ENCODE measurements around the gene TTYH1. TPM values are rescaled to one million over a fixed set of nuclear protein-coding genes. Genes with fewer than 3 reads are reported as not detected.

Gene TTYH1
- total and polyA plus RNA-seq, 2 of the 8 experiments (the other 6 are each of a cell fraction or from before 2014, with no cell fraction given) = 26.7 to 46.5 TPM

GRCh38 chr19:54473892-54474372 is 58.7 kb downstream of the TTYH1 start:
- Histone ChIP-seq H3K4me2 (ENCODE audit: insufficient read depth in 1 of 2, low read depth in 2 of 2, low read length in 2 of 2) (peak overlapping the region in 1 of 2 experiments; percentile 28; a peak in 1 of 4 replicates), H3K14ac (ENCODE audit: insufficient read length) (no peak overlapping the region), H2BK20ac (ENCODE audit: low read length) (no peak overlapping the region), H2BK15ac (ENCODE audit: low read length) (peak overlapping the region; percentile 97; the same call in 1 of the 2 replicates), H2AK5ac (ENCODE audit: low read depth, low read length) (no peak overlapping the region), H3K56ac (replicated peaks; ENCODE audit: insufficient read length, low read depth, low read length) (no peak overlapping the region), H3K79me1 (ENCODE audit: low read depth, low read length) (no peaks in the 10 kb centered on the region), H3K36me3 (ENCODE audit: control insufficient read depth in 2 of 4, insufficient read depth in 4 of 4, low read length in 3 of 4) (no peaks in the 10 kb centered on the region), H3K4me3 (ENCODE audit: extremely low read depth in 1 of 4, insufficient read depth in 2 of 4, low read depth in 3 of 4, low read length in 4 of 4) (no peak overlapping the region), H3K18ac (ENCODE audit: extremely low read depth, low read length) (peak overlapping the region; percentile 48; the same call in 1 of the 2 replicates), H3K27ac (ENCODE audit: low read depth, low read length) (no peak overlapping the region), H3K79me2 (ENCODE audit: control insufficient read depth in 1 of 2, insufficient read depth in 2 of 2, low read length in 2 of 2) (no peaks in the 10 kb centered on the region), H3K4me1 (replicated peaks in 1 of 4; ENCODE audit: control insufficient read depth in 3 of 4, insufficient read depth in 4 of 4, low read length in 3 of 4) (peaks cover 3 to 10% (median 3%) of the 10 kb centered on the region in 4 experiments; a peak in 6 of 7 replicates), H2AFZ (ENCODE audit: low read length) (no peak overlapping the region), H4K91ac (replicated peaks; ENCODE audit: insufficient read length, low read length) (peak overlapping the region; percentile 84), H3K9me3 (ENCODE audit: insufficient read depth in 2 of 2, low read depth in 1 of 2, low read length in 1 of 2) (no peaks in the 10 kb centered on the region), H3K9ac (replicated peaks in 1 of 4; ENCODE audit: extremely low read depth in 1 of 4, low read depth in 3 of 4, low read length in 3 of 4) (no peak overlapping the region), H3K23me2 (ENCODE audit: low read depth, low read length) (peaks cover 5% of the 10 kb centered on the region; the same call in 1 of the 2 replicates), H3K4ac (replicated peaks; ENCODE audit: insufficient read length, low read depth, low read length) (no peak overlapping the region), H3K27me3 (replicated peaks in 1 of 4; ENCODE audit: control insufficient read depth in 3 of 4, extremely low read depth in 1 of 4, insufficient read depth in 3 of 4, low read length in 3 of 4) (peaks cover 3 to 24% (median 18%) of the 10 kb centered on the region in 4 experiments), H4K8ac (ENCODE audit: extremely low read depth, insufficient read depth, low read length) (no peak overlapping the region), H3K23ac (ENCODE audit: insufficient read length) (no peak overlapping the region), H2BK5ac (ENCODE audit: low read depth, low read length) (peak overlapping the region; percentile 40; the same call in 1 of the 2 replicates), H4K5ac (ENCODE audit: insufficient read length, low read depth, low read length) (no peak overlapping the region), H4K20me1 (replicated peaks in 1 of 2; ENCODE audit: control insufficient read depth in 1 of 2, insufficient read depth in 2 of 2, low read length in 2 of 2) (no peaks in the 10 kb centered on the region), H2BK120ac (replicated peaks; ENCODE audit: low read depth, low read length) (no peak overlapping the region), H2BK12ac (ENCODE audit: low read depth, low read length) (peak overlapping the region; percentile 87; the same call in 1 of the 2 replicates)
- DNase-seq (ENCODE audit: low read depth in 1 of 2, low spot score in 2 of 2) (no peak), FAIRE-seq (no peak)
- 92% methylated on average over 6 of the region's 6 CpGs; no CpG with 5 or more reads in 1 of the 2 experiments for WGBS, 2 experiments (ENCODE audit: extremely low coverage in 1 of 2, insufficient coverage in 1 of 2, insufficient read length in 1 of 2, insufficient replicate concordance in 2 of 2, low coverage in 1 of 2, low lambda C conversion rate in 2 of 2, missing lambda C conversion rate in 1 of 2)
- POLR2A ChIA-PET (ENCODE audit: partially characterized antibody) = interaction anchor here (1.2 to 2.1 kb wide), 3 partner anchors 8 to 15 kb away, joined by 3 to 14 read pairs (median 6); partner anchors contain the start of gene LENG9
- CTCF ChIA-PET (ENCODE audit: partially characterized antibody) = interaction anchor here (0.6 to 1.5 kb wide), 7 partner anchors 11 to 1165 kb away, joined by 3 to 4 read pairs (median 3); no protein-coding TSS in a partner anchor
- TF ChIP-seq, protein P1, sequence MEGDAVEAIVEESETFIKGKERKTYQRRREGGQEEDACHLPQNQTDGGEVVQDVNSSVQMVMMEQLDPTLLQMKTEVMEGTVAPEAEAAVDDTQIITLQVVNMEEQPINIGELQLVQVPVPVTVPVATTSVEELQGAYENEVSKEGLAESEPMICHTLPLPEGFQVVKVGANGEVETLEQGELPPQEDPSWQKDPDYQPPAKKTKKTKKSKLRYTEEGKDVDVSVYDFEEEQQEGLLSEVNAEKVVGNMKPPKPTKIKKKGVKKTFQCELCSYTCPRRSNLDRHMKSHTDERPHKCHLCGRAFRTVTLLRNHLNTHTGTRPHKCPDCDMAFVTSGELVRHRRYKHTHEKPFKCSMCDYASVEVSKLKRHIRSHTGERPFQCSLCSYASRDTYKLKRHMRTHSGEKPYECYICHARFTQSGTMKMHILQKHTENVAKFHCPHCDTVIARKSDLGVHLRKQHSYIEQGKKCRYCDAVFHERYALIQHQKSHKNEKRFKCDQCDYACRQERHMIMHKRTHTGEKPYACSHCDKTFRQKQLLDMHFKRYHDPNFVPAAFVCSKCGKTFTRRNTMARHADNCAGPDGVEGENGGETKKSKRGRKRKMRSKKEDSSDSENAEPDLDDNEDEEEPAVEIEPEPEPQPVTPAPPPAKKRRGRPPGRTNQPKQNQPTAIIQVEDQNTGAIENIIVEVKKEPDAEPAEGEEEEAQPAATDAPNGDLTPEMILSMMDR (IDR thresholded peaks at IDR 0.05; ENCODE audit: control extremely low read depth in 1 of 3, insufficient read depth in 1 of 3, low read depth in 1 of 3, low read length in 3 of 3) = no peak
- TF ChIP-seq, protein P2, sequence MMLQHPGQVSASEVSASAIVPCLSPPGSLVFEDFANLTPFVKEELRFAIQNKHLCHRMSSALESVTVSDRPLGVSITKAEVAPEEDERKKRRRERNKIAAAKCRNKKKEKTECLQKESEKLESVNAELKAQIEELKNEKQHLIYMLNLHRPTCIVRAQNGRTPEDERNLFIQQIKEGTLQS (IDR thresholded peaks at IDR 0.05; ENCODE audit: insufficient read depth, low read depth, low read length) = no peak
- no peak for TF ChIP-seq ZNF274 (IDR thresholded peaks at IDR 0.05; ENCODE audit: borderline replicate concordance, extremely low read depth, low read length)

All from H1 (cell line).